ENCODE results near the gene MTARC2.
A peak's percentile ranks its signal among the peaks of the same experiment; 100 is the strongest.

MTARC2 gene

DNA sequence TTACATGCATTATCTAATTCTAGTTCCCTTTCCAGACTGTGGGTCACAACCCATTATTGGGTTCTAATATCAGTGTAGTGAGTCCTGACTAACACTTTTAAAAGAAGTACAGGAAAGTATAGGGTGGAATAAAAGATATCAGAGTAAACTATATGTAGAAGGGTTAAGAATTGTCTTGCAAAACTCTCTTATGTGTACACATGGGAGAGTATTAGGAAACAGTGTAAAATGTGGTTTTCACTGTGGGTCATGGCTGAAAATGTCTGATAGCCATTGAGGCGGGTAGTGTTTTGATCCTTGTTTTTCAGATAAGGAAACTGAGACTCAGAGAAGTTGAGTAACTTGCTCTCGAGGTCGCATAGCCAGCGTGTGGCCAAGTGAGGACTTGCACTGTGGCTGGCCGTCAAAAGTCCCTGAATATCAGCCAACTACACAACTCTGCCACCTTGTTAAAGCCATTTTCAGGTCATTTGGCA is 20.0 kb downstream of the MTARC2 start:
- DNase-seq (ENCODE audit: low read depth in 1 of 2, low spot score in 1 of 2), result no peak

DNA sequence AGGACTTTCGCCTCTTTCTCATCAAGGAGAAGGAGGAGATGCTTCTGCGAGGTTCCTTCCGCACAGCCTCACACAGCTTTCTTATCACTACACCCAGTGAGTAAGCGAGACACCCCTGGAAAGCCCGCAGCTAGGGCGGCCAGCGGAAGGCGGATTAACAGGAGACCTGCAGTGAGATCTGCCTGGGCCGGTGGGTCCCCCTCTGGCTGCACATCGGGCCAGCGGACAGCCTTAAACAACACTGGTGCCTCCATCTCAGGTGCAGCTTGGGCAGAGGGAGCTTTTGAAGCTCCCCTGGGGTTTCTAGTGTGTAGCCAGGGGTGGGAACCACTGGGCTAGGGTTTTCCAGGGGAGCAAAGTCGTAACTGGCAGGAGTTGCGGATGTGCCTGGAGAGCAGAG is 21.1 kb downstream of the MTARC2 start:
- DNase-seq (ENCODE audit: low read depth in 1 of 2, low spot score in 1 of 2), result no peak

DNA sequence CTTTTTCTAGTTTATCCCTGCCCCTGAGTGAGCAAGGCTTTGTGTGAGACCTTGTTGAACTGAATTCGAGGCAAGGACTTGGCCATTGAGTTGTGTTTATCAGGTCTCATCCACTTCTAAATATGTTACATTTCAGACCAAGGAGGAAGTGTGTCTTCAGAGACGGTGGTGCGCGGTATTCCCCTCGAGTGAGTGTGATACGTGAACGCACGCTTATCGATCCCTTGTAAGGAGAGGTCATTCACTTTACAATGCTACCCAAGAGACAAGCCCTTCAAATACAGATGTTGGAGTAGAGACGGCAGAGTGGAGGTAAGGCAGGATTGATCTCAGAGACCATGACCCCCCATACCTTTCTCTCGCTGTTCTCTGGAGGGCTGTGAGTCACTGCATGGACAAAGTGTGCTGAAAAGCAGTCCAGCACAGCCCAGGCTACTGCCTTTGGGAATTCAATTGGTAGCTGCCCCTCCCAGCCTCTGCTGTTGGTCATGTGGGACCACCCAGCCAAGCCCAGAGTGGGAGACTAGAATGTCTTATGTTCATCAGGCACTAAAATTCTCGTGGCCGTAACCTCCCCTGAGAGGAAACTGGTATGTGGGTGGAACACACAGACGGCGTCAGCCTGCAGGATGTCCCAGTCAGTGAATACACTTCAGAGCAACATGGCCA is 22.3 kb downstream of the MTARC2 start:
- no peak for DNase-seq (ENCODE audit: low read depth in 1 of 2, low spot score in 1 of 2)

DNA sequence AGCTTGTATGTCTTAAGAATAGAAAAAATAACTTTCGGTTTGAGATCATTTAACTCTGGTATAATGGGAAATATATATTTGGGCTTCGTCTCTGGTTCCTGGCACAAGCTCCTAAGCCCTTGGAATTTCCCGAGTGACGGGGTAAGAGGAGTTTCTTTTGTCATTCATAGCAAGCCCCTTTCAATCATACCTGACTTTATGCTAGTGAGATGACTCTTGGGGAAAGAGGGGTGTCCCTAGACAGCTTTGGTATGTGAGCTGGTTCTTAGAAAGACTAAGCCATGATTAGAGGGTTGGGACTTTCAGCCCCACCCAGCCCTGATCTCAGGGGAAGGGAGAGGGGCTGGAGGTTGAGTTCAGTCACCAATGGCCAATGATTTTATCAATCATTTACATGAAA is 24.7 kb downstream of the MTARC2 start:
- DNase-seq (ENCODE audit: low read depth in 1 of 2, low spot score in 1 of 2), result no peak

DNA sequence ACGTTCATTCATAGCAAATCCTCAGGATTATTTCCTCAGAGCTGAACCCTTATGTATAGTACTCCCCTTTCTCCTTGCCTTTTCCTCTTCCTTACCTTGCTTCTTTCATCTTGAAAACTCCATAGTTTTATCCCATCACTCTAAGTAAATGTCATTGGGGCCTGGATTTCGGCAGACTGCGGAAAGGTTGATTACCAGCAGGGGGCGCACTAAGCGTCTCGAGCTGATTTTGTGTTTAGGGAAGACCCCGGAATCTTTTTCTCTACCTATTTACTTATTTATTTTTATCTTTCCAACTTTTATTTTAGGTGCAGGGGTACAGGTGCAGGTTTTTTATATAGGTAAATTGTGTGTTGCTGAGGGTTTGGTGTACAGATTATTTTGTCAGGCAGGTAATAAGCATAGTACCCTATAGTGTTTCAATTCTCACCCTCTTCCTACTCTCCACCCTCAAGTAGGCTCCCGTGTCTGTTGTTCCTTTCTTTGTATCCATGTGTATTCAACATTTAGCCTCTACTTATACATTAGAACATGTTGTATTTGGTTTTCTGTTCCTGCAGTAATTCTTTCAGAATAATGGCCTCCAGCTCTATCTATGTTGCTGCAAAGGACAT is 27.2 kb downstream of the MTARC2 start:
- DNase-seq (ENCODE audit: low read depth in 1 of 2, low spot score in 1 of 2), result peak; percentile 7 to 21

DNA sequence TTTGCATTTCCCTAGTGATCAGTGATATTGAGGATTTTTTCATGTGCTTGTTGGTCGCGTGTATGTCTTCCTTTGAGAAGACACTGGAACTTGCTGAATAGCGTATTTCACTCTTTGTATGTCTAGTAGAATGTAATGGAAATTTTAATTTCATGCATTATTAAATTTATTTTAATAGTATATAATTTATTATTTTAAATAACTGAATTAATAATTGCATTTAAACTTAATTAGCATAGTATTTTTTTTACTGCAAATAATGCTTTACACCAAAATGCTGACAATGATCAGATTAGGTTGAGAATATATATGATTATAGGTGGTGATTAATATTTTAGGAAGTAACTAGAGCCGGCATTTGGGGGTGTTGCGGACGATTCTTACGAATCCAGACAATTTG is 28.1 kb downstream of the MTARC2 start:
- DNase-seq (ENCODE audit: low read depth in 1 of 2, low spot score in 1 of 2), result no peak

DNA sequence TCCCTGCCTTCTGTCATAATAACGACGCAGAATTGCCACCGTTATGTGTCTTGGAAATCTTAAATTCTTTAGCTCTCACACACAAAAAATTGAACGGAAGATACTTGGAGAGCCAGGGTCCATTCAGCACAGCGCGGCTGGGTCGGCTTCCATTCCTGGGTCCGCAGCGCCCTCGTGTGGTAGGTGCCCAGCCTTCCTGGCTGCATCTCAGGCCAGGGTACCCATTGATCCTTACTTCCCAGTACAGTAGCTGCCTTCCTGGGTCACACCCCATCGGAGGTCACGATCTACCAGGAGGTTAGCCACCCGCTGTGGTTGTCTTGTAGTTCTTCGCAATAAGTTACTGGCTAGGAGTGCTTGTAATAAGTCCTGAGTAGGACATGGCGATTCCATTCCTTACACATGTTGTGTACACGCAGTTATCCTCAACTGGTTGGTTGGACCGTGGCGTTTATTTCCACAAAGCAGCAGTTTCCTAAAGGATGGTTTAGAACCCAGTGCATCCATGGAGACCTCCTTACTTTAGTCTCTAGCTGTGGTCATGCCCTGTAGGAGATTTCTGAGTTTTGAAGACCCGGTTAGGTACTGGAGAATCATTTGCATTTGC is 28.7 kb downstream of the MTARC2 start:
- peak; percentile 41 for DNase-seq (ENCODE audit: low read depth in 1 of 2, low spot score in 1 of 2)

DNA sequence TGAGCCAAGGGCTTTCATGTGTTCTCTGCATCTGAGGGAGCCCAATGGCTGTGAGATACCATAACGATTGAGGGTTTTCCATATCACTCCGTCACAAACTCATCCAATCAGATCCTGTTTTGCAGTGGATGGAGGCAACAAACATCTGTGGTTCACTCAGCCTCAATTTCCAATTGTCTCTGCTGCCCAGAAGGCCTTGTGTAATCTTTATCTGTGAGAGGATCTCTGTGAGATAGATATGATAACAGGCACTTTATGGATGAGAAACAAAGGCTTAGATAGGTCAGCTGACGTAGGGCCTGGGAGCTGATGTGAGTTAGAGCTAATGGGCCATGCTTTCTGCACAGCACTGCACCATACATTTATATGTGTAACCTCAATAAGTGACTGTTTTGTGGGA is 35.3 kb downstream of the MTARC2 start:
- DNase-seq (ENCODE audit: low read depth in 1 of 2, low spot score in 1 of 2), result no peak

DNA sequence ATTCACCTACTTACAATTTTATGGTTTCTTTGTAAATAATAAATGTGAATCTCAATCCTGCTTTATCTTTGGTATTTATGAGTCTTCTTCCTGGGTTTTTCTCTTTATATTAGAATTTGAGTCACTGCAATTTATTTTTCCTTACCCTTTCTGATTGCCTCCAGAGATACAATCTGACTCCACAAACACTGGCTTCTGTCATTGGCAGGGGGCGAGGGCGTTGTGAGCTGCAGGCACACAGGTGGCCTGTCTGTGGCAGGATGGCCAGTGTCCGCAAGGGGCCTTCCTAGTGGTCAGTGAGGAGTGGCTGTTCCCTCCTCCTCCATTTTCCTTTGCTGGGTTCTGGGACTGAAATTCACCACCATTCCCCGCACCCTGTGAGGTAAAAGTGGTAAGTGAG is 36.6 kb downstream of the MTARC2 start:
- DNase-seq (ENCODE audit: low read depth in 1 of 2, low spot score in 1 of 2), result no peak

DNA sequence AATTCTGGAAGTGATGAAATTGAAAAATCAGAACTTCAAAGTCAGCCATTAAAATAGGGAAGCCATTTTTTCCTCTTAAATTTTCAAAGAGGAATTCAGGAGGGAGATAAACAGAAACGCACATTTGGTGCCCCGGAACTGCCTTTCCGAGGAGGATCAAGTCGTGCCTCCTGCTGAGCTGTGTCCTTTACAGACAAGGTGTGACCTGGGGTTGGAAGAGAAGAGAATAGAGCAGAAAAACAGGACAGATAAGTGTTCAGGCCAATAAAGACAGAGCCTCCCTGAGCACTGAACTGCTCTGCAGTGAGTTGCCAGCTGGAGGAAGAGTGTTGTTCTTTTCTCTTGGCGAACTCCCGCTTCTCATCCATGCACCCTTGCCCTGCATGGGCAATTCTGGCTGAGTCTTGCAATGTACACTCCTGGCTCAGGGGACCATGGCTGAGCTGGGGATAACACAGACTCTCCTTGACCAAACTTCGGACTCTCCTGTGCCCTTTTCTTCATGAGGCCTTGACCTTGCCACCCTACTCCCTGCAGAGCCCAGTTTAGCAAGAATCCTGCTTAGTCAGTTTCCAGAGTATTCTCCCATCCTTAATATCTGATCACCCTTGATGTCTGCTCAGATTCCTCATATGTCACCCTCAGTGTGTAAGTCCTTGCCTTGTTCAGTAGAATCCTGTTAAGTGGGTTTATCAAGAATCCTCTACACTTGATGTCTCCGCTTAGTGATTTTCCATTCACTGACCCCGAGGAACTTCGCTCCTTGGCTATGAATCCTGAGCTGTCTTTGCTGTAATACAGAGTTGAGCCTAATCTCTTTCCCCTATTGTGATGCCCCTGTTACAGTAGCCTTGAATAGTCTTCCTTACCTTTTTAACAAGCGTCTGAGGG is 37.3 kb downstream of the MTARC2 start:
- no peak for DNase-seq (ENCODE audit: low read depth in 1 of 2, low spot score in 1 of 2)

DNA sequence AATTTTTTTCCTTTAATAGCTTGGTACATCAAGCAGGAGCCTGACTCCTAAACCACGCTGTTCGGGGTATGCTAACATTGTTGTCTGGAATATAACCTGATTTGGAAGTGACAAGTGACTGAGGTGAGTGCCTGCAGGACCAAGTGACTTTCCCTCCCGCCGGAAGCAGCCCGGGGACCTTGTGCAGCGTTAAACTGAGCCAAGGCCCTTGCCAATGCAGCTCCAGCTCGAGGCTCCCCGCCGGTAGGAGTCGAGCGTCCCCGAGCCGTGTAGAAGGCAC is 37.9 kb downstream of the MTARC2 start:
- no peak for DNase-seq (ENCODE audit: low read depth in 1 of 2, low spot score in 1 of 2)

DNA sequence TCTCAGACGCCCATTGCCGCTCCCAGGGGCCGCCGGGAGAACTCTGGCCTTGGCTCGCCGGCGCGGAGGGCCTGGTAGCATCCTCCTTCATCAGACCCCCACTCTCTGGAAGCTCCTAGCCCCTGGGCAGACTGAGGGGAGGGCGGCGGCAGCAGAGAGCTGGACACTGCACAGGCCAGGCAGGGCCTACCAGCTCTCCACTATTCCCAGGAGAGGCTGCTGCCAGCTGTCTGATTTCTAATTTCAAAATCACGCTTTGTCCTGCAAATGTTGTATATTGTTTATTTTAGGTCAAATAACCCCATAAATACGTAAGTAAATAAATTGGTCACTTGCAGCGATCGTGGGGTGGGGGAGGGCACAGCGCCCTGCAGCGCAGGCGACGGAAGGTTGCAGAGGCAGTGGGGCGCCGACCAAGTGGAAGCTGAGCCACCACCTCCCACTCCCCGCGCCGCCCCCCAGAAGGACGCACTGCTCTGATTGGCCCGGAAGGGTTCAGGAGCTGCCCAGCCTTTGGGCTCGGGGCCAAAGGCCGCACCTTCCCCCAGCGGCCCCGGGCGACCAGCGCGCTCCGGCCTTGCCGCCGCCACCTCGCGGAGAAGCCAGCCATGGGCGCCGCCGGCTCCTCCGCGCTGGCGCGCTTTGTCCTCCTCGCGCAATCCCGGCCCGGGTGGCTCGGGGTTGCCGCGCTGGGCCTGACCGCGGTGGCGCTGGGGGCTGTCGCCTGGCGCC is 38.4 kb downstream of the MTARC2 start, which contains the start of gene MTARC1:
Gene MTARC1 (plus strand): TSS at position 577 of the 732 bp plus-strand sequence. CDS start 32 bp downstream, at position 609.
- DNase-seq (ENCODE audit: low read depth in 1 of 2, low spot score in 1 of 2), result no peak

DNA sequence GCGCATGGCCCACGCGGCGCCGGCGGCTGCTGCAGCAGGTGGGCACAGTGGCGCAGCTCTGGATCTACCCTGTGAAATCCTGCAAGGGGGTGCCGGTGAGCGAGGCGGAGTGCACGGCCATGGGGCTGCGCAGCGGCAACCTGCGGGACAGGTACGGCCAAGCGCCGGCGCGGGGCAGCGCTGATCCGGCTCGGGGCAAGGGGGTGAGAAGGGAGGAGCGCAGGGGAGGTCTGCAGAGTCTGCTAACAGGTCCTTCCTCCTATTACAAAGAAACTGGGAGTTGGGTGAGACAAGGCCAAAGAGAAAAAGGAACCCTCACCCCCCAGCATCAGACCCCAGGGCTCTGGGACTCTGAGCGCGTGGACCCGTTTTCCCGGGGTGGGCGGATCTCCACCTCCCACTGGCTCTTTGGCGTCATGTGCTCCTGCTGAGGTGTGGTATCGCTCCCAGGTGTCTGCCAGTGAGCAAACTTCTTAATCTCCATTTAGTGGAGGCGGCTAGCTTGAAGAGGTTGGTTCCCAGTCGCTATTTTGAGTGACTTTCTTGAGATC is 39.0 kb downstream of the MTARC2 start:
- DNase-seq (ENCODE audit: low read depth in 1 of 2, low spot score in 1 of 2), result no peak

DNA sequence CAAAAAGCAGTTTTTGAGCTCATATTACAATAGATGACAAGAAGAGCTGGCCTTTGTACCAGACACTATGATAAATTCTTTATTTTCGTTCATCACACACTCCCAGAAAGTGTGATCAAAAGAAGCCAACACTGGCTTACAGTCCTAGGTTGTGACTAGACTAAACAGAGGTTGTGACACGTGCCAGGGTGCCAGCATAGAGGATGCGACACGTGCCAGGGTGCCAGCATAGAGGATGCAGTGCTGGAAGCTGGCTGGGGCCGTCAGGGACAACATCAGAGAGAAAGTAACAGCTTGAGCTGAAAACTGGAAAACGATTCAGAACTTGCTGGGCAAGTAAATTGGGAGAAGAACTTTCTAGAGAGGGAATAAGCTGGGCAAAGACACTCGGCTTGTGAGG is 40.8 kb downstream of the MTARC2 start:
- DNase-seq (ENCODE audit: low read depth in 1 of 2, low spot score in 1 of 2), result no peak

DNA sequence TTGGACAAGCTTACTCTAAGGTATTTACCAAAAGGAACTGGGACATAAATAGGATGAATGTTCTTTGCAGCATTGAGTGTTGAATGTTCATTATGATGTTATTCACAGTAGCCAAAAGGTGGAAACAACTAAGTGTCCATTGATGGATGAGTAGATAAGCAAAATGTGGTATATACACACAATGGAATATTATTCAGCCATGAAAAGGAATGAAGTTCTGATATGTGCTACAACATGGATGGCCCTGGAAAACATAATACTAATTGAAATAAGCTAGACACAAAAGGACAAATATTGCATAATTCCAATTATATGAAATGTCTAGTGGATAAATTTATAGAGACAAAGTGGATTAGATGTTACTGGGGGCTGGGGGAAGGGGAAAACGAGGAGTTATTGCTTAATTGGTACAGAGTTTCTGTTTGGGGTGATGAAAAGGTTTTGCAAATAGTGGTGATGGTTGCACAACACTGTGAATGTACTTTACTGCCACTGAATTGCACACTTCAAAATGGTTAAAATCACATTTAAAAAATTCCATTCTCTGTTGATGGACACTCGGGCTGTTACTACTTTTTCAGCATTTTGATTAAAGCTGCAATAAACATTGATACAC is 41.5 kb downstream of the MTARC2 start:
- DNase-seq (ENCODE audit: low read depth in 1 of 2, low spot score in 1 of 2), result no peak

DNA sequence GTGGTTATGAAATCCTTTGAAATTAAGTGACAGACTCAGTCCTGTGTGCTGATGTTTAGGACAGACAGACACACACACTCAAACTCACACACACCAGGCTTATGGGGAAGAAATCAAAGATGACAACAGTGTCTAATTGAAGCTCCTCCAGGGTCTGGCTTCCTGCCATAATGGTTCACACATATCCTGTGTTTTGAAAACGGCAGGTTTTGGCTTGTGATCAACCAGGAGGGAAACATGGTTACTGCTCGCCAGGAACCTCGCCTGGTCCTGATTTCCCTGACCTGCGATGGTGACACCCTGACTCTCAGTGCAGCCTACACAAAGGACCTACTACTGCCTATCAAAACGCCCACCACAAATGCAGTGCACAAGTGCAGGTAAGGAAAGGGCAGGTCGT is 43.2 kb downstream of the MTARC2 start:
- no peak for DNase-seq (ENCODE audit: low read depth in 1 of 2, low spot score in 1 of 2)

DNA sequence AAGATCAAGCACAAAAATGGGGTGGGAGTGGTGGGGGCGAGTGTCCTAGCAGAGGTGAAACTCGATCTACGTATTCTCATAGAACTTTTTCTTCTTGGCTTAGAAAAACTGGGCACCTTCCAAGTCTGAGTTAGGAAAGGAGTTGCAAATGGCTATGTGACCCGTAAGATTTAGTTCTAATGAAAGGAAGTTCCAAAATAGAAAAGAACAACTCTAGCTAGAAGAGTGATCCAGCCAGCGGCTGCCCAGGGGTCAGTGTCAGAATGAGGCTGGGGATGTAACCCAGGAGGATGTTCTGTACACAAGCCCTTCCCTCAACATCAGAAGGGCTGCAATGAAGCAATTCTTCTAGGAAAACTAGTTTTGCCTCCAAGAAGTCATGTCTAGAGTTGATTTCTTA is 43.8 kb downstream of the MTARC2 start:
- no peak for DNase-seq (ENCODE audit: low read depth in 1 of 2, low spot score in 1 of 2)

DNA sequence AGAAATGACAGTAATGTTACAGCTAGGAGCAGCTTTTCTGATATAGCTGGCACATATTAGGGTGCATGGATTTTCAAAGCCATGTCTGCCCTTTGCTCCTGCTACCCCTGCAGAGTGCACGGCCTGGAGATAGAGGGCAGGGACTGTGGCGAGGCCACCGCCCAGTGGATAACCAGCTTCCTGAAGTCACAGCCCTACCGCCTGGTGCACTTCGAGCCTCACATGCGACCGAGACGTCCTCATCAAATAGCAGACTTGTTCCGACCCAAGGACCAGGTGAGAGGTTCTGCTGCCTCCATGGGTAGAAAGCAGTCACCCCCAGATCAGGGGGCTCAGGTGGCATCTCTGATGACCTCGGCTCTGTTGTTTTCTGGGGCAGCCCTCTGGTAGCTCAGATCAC is 48.4 kb downstream of the MTARC2 start:
- DNase-seq (ENCODE audit: low read depth in 1 of 2, low spot score in 1 of 2), result no peak

DNA sequence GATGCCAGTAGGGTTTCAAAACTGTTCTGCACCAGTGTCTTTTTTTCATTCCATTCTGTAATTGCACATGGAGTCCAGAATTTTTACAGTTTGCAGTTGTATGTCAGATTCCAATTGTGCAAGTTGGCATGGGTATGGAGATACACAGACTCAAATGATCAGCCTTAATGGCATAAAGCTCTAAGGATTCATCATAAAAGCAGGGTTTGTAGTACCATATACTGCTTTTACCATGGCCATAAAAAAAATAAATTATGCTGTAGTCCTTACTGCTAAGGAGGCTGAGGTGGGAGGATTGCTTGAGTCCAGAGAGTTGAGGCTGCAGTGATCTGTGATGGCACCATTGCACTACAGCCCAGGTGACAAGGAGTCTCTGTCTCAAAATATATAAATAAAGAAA is 48.9 kb downstream of the MTARC2 start:
- DNase-seq (ENCODE audit: low read depth in 1 of 2, low spot score in 1 of 2), result no peak

DNA sequence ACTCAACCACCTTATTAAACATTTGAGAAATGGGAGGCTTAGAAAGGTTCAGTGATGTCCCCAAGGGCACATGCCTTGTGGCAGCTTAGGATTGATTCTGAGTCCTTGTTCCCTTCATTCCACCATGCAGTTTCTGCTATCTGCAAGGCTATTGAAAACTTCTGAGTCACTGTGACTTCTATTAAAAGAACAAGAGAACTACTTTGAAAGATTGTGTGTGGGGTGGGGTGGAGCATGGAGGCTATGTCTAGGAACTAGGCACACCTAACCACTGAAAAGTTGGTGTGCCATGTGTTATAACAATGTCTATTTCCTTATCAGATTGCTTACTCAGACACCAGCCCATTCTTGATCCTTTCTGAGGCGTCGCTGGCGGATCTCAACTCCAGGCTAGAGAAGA is 49.4 kb downstream of the MTARC2 start:
- DNase-seq (ENCODE audit: low read depth in 1 of 2, low spot score in 1 of 2), result no peak

Measured in activated CD4-positive, alpha-beta T cell treated with anti-CD3 and anti-CD28 coated beads, Interleukin-2, amount 50 U/mL, for 24 hours (primary cell).